H1 (cell line): ENCODE measurements around the gene IGFALS. TPM values are rescaled to one million over a fixed set of nuclear protein-coding genes. Genes with fewer than 3 reads are reported as not detected.

Experiments used
- EP300 ChIP-seq, 2 experiments: IDR thresholded peaks; 1 replicate in 1 of 2; 2 replicates in 1 of 2; pipeline ENCODE4 v1.6.1; 2011 to 2012; ENCODE audit warnings: low read depth in 2 of 2, low read length in 2 of 2, mild to moderate bottlenecking in 2 of 2, borderline replicate concordance in 1 of 2, inconsistent platforms in 1 of 2, moderate library complexity in 1 of 2
- HDAC6 ChIP-seq: IDR thresholded peaks from one replicate; pipeline ENCODE4 v1.7.1; 2012; ENCODE audit warnings: low read depth, mild to moderate bottlenecking, inconsistent platforms, low read length, moderate library complexity
- JUND ChIP-seq: IDR thresholded peaks from 2 replicates; pipeline ENCODE4 v1.6.1; 2011; ENCODE audit warnings: mild to moderate bottlenecking, improper control_type of control experiment, low read length
- KDM4A ChIP-seq: IDR thresholded peaks from one replicate; pipeline ENCODE4 v1.7.1; 2012; ENCODE audit warnings: low read depth, mild to moderate bottlenecking, moderate library complexity, low read length, inconsistent platforms; ENCODE audit not compliant: severe bottlenecking
- polyA plus RNA-seq, 7 experiments: library from polyadenylated mRNA; depleted of rRNA in 3 of 7; stranded (reverse) in 5 of 7; unstranded in 2 of 7; fragments of >200 nt in 5 of 7; fragments of 200-250 nt in 2 of 7; gene quantifications; 1 replicate in 5 of 7; 2 replicates in 1 of 7; 4 replicates in 1 of 7; pipeline versions ENCODE4 v1.2.1 to v1.2.3, GENCODE V29; 2011 to 2013; ENCODE audit warnings: missing spikeins in 2 of 7, mixed read lengths in 2 of 7
- total RNA-seq: library from RNA; stranded (reverse); fragmentation: NEBNext Ultra II Directional; extraction: Animal tissue kit (Norgen Biotek cat#: 25700); gene quantifications from 2 replicates; pipeline ENCODE4 v1.2.1, GENCODE V29; 2021

Gene IGFALS
- total and polyA plus RNA-seq, 2 of the 8 experiments (the other 6 are each of a cell fraction or from before 2014, with no cell fraction given) = not detected

DNA sequence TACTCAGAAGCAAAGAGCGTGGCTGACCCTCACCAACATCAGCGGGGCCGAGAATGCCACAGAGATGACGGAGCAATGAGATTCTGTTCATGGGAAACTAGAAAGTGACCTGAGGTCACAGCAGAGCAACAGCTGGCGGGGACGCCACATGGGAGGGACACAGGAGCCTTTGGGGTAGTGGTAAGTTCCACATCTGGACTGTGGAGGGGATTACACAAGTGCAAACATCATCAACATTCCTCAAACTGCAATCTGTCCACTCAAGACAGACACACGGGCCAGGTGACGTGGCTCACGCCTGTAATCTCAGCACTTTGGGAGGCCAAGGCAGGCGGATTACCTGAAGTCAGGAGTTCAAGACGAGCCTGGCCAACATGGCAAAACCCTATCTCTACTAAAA is 22.0 kb upstream of the IGFALS start (continued):
- TF ChIP-seq KDM4A (no peak), HDAC6 (no peak), JUND (no peak), EP300 (IDR thresholded peaks at IDR 0.05; ENCODE audit: borderline replicate concordance in 1 of 2, low read depth in 2 of 2, low read length in 2 of 2) (no peak)
